Measurements from ENCODE around the gene BACH2.

The BACH2 gene

DNA sequence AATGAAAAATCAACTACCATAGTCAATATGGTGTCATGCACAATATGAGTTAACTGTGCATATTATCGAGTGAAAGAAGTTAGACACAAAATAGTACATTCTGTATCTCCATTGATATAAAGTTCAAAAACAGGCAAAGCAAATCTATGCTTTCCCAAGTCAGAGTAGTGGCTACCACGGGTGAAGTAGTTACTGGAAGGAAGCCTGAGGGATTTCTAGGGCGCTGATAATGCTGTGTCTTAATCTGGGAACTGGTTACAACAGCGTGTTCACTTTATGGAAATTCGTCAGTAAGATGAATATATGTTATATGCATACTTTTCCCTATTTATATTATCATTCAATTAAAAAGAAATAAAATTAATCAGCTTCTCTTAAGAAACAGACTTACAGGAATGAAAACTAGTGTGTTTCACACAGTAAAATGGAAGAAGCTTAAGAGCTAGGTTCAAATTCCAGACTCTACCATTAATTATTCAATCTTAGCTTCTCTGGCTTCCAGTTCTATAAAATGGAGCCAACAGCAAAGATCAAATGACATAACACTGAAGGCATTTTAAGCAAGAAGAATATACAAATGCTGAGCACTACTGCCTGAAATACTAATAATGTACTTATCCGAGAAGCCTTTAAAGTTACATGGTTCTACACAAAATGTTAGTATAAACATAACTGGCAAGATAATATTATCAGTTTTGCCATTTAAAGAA is 19.2 kb downstream of the BACH2 start:
- DNase-seq, result no peak

DNA sequence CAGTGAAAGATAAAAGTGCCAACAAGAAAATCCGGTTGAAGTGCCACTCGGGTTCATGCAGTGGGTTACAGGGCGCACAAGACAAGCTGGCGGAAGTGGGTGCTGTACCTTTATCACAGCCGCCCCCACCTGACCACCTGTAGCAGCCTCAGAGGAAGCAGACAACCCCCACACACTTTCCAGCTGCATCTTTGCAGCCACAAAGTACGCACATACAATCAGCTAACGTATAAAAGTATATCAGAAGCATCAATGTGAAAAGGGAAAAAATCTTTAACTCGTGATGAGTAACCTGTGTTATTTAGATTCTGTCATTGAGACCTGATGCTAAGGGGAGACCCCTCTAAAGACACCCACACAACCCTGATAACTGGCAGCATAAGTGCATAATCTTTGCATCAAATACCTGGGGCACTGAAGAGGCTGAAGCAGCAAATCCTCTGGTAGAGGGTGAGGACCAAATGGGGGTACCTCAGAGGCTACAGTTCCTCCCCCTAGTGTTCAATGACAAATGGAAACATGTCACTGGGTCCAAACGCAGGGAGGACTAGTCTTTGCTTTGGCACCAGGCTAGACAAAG is 22.1 kb downstream of the BACH2 start:
- no peak for DNase-seq

DNA sequence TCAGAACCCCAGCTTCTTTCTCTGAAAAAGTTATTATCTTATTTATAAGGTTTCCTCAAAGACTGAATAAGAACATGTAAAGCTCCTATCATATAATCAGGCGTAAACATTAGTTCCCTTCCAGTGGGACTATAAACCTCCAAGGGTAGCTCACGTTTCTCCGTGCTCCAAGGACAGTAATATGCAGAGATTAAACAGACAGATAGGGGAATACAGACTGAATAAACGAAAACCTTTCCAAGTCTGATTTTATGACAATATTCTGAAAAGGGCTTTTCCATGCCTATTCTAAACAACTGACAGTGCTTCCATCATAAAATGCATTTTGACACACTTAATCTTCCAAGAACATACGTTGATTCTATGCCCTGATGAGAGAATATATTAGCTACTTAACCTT is 22.8 kb downstream of the BACH2 start:
- DNase-seq, result no peak

DNA sequence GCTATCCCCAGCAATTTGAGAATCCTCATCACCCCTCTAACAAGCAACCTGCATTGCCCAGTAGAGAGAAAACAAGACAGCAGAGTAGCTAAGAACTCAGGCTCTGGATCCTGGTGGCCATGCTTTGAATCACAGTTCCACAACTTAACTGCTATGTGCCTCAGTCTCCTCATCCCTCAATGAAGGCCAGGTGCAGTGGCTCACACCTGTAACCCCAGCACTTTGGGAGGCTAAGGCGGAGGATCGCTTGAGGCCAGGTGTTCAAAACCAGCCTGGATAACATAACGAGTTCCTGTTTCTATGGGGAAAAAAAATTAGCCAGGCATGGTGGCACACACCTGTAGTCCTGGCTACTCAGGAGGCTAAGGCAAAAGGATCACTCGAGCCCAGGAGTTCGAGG is 23.7 kb downstream of the BACH2 start:
- no peak for DNase-seq

GRCh38 chr6:90271831-90272230 is 24.8 kb downstream of the BACH2 start:
- no peak for DNase-seq

DNA sequence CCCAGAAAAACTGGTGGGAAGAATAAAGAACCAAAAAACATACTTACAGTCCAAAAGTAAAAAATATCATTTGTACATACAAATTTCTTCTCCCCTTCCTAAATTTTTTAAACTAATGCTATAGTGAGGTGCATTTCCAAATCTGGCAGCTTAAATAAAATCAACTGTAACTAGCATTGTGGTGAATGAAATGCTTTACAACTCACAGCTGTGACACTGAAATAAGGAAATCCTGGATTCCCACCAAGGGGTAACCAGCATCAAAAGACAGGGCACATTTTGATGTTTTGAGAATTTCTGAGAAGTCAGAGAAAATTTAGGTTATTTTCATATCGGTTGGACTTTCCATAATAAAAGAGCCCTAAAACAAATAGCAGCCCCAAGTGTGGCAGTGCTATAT is 27.3 kb downstream of the BACH2 start:
- DNase-seq, result no peak

DNA sequence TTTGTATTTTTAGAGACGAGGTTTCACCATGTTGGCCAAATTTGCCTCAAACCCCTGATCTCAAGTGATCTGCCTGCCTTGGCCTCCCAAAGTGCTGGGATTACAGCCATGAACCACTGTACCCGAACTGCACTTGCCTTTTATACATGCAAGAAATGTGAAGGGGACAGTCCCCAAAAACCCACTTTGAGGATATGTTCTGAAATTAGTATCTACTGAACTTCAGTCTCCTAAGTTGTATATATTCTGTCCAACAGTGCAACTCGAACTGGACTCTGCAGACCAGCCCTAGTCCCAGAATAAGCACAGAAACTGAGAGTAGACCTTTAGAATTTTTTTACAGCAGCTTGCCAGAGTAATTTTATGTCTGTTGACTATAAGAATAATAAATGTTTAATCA is 28.5 kb downstream of the BACH2 start:
- DNase-seq, result no peak

DNA sequence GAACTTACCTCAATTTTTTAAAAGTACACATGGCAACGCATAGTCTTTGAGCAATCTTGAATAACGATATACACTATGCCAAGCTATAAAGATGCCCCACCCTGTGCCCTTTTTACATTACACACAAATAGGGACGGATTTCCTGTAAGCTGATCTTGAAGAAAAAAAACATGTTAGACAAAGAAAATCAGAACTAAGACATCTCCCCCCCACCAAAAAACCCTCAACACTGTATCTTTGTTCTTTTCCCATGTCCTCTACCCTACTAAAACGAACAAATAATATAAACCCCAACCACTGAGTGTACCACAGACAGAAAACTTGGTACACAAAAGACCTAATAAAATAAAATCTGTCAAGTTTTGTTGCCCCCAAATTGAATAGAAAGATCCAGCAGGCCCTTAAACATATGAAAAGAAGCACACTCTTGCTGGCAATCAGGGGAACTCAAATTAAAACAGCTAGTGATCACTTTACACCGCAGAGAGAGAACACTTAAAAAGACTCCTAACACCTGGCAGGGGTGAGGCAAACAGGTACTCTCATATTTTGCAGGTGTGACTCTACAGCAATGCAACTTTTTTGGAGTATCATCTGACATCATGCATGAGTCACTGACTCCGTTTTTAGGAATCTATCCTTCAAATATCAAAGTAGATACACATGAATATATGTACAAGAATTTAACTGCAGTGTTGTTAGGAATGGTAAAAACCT is 29.6 kb downstream of the BACH2 start:
- no peak for DNase-seq

GRCh38 chr6:90264561-90264960 is 32.1 kb downstream of the BACH2 start:
- DNase-seq, result no peak

GRCh38 chr6:90263633-90264032 is 33.0 kb downstream of the BACH2 start:
- DNase-seq, result no peak

GRCh38 chr6:90261801-90262200 is 34.8 kb downstream of the BACH2 start:
- no peak for DNase-seq

- DNase-seq, result no peak
Observed at GRCh38 chr6:90257486-90257738, 39.2 kb downstream of the BACH2 start.

DNA sequence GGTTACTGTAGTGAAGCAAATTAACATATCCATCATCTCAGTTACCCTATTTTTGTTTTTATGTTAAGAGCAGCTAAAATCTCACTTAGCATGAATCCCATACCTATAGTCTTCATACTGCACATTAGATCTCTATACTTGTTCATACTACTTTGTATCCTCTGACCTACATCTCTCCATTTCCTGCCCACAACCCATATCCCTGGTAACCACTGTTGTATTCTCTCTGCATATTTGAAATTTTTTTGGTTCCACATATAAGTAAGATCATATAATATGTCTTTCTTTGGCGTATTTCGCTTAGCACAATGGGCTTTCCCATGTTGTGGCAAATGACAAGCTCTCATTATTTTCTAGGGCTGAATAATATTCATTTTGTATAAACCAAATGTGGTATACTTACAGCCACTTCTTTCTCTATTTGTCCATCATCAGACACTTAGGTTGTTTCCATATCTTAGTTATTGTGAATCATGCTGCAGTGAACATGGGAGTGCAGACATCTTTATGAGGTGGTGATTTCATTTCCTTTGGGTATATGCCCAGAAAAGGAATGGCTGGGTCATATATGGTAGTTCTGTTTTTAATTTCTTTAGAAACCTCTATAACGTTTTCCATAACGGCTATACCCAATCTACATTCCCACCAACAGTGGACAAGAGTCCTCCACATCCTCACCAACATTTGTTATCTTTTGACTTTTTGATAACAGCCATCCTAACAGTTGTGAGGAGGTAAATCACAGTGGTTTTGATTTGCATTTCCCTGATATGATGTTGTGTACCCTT is 39.8 kb downstream of the BACH2 start:
- DNase-seq, result peak; percentile 88

- DNase-seq, result peak; percentile 56
Observed at GRCh38 chr6:90253631-90254030, 43.0 kb downstream of the BACH2 start.

- peak; percentile 13 for DNase-seq
Observed at GRCh38 chr6:90251295-90251992, 45.2 kb downstream of the BACH2 start.

DNA sequence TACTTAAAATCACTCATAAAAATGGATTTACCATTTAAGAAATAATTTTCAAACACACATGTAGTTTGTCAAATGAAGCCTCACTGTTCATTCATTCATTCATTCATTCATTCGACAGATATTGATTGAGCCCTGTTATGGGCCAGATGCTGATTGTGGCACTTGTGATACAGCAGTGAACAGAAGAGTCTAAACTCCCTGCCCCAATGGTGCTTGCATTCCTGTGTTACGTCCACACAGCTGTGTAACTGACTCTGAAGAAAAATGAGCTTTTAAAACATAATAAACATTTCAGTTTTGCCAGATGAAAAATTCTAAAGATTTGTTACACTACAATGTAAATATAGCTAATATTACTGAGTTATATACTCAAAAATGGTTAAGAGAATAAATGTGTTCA is 46.2 kb downstream of the BACH2 start:
- no peak for DNase-seq

DNA sequence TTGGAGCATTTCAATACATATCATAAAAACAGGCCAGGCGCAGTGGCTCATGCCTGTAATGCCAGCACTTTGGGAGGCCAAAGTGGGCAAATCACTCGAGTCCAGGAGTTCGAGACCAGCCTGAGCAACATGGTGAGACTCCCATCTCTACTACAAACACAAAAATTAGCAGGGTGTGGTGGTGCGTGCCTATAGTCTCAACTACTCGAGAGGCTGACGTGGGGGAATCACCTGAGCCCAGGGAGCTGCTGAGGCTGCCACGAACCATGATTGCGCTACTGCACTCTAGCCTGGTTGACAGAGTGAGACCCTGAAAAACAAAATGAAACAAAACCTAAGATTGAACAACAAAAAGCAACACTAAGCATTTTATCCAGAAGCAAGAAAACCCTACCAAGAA is 47.2 kb downstream of the BACH2 start:
- no peak for DNase-seq

DNA sequence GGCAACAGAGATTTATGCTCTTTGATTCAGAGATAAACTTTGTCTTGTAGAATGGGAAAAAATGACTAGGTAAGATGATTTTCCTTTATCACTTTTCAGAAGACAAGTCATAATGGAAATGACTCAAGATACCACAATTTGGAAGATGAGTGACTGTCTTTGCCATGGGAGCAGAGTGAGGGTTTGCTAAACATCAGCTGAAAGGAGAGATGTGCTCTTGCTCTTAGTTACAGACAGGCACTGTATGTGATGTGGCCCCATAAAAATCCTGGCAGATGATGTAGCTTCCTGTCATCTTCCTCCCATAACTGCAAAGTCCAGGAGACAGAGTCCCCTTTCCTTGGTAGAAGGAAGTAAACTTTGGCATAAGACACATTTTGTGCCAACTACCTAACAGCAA is 47.6 kb downstream of the BACH2 start:
- DNase-seq, result peak; percentile 64

DNA sequence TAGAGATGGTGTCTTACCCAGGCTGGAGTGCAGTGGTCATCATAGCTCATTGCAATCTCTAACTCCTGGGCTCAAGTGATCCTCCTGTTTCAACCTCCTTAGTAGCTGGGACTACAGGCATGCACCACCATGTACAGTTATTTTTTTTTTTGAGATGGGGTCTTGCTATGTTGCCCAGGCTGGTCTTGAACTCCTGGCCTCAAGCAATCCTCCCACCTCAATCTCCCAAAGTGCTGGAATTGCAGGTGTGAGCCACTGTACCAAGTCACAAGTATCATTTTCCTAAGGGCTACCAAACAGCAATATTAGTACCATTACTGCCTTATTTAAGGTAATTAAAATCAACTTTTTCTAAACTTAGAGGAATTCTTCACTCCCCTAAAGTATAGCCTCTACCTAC is 49.4 kb downstream of the BACH2 start:
- no peak for DNase-seq

GRCh38 chr6:90241229-90241880 is 55.3 kb downstream of the BACH2 start:
- DNase-seq, result no peak

- no peak for DNase-seq
Observed at GRCh38 chr6:90238496-90239266, 58.0 kb downstream of the BACH2 start.
